22Rv1 (cell line): ENCODE data around the gene ERGIC1.
"Not testable (repeated sequence)": the region's sequence is repeated elsewhere in the genome, so short reads cannot be mapped to it uniquely, and the experiment has no call there.

Experiments used
- CTCF ChIP-seq: fragments of 450-650 bp; IDR thresholded peaks from 2 replicates; pipeline ENCODE4 v1.5.1; 2017; ENCODE audit warnings: mild to moderate bottlenecking
- ZFX ChIP-seq: fragments of 450-650 bp; IDR thresholded peaks from 2 replicates; pipeline ENCODE4 v1.6.1; 2017; ENCODE audit warnings: antibody characterized with exemption, borderline replicate concordance

- TF ChIP-seq CTCF, ZFX: not testable (repeated sequence)
These were observed 46.5 kb upstream of the ERGIC1 start for GRCh38 chr5:172787538-172787937.
